T-cell (primary cell): ENCODE results near the gene IL17REL. TPM values are rescaled to one million over a fixed set of nuclear protein-coding genes. Genes with fewer than 3 reads are reported as not detected.
"Not testable (repeated sequence)": the region's sequence is repeated elsewhere in the genome, so short reads cannot be mapped to it uniquely, and the experiment has no call there.

Experiments
- ATAC-seq, 4 experiments: fragments of 200-7000 bp in 3 of 4; fragments of 150-1000 bp in 1 of 4; cut with Tn5 transposase; replicated peaks in 1 of 4; 1 replicate in 3 of 4; 2 replicates in 1 of 4; pipeline ENCODE4 v1.10.0; 2021; ENCODE audit warnings: moderate library complexity in 3 of 4, mild to moderate bottlenecking in 2 of 4, moderate number of reproducible peaks in 1 of 4
- CTCF ChIA-PET, 2 donors: fragments of 300-600 bp; sonication (Branson Sonifier 250); formaldehyde crosslinking; loops; one replicate each; lab custom pipeline; 2022; ENCODE audit warnings: antibody characterized with exemption in 2 of 2; lab: Charles Lee
- POLR2A ChIA-PET, 2 donors: fragments of 300-600 bp; sonication (Branson Sonifier 250); formaldehyde crosslinking; loops; one replicate each; lab custom pipeline; 2022; ENCODE audit warnings: antibody characterized with exemption in 2 of 2; lab: Charles Lee
- DNase-seq, 35 experiments: peaks; one replicate each; pipeline versions ENCODE4 v3.0.0 to v3.0.0-alpha.2; 2013 to 2023
- H3K27ac ChIP-seq: one replicate; pipeline ENCODE4 v1.5.1; 2013; ENCODE audit warnings: low read length
- H3K27me3 ChIP-seq, 2 experiments: replicated peaks in 1 of 2; 1 replicate in 1 of 2; 2 replicates in 1 of 2; pipeline versions ENCODE4 v1.6.1 to v1.7.0; 2013; ENCODE audit warnings: low read length in 1 of 2, mixed read lengths in 1 of 2; ENCODE audit not compliant: control insufficient read depth in 2 of 2, insufficient read depth in 2 of 2; ENCODE audit errors: extremely low read depth in 1 of 2
- H3K36me3 ChIP-seq, 2 donors: 1 replicate in 1 of 2; 2 replicates in 1 of 2; pipeline versions ENCODE4 v1.6.1 to v1.7.0; 2013; ENCODE audit warnings: low read length in 1 of 2; ENCODE audit not compliant: control insufficient read depth in 2 of 2, insufficient read depth in 1 of 2; ENCODE audit errors: extremely low read depth in 1 of 2
- H3K4me1 ChIP-seq, 2 experiments: 1 replicate in 1 of 2; 2 replicates in 1 of 2; pipeline versions ENCODE4 v1.6.1 to v1.7.0; 2013; ENCODE audit warnings: low read length in 2 of 2, mixed read lengths in 1 of 2; ENCODE audit not compliant: insufficient read depth in 2 of 2, control insufficient read depth in 1 of 2; ENCODE audit errors: extremely low read depth in 1 of 2
- H3K4me3 ChIP-seq, 2 donors: 1 replicate in 1 of 2; 2 replicates in 1 of 2; pipeline versions ENCODE4 v1.5.1 to v1.7.0; 2013; ENCODE audit warnings: mild to moderate bottlenecking in 2 of 2, low read length in 1 of 2, moderate library complexity in 1 of 2; ENCODE audit not compliant: control insufficient read depth in 1 of 2; ENCODE audit errors: extremely low read depth in 1 of 2
- H3K9me3 ChIP-seq: 2 replicates; pipeline ENCODE4 v1.7.0; 2013
- H3K27ac Mint-ChIP-seq, 2 donors: one replicate each; pipeline ENCODE4 v1.8.0; 2020 to 2021; ENCODE audit warnings: mild to moderate bottlenecking in 2 of 2, mixed read lengths in 2 of 2
- H3K27me3 Mint-ChIP-seq, 2 donors: one replicate each; pipeline ENCODE4 v1.8.0; 2021 to 2022; ENCODE audit warnings: mixed read lengths in 2 of 2
- H3K36me3 Mint-ChIP-seq: one replicate; pipeline ENCODE4 v1.8.0; 2021; ENCODE audit warnings: mixed read lengths
- H3K4me1 Mint-ChIP-seq, 3 donors: one replicate each; pipeline ENCODE4 v1.8.0; 2020 to 2022; ENCODE audit warnings: mixed read lengths in 3 of 3, mild to moderate bottlenecking in 1 of 3
- H3K4me3 Mint-ChIP-seq, 3 donors: one replicate each; pipeline ENCODE4 v1.8.0; 2020 to 2022; ENCODE audit warnings: mild to moderate bottlenecking in 3 of 3, mixed read lengths in 3 of 3, moderate library complexity in 3 of 3
- H3K9me3 Mint-ChIP-seq, 3 donors: one replicate each; pipeline ENCODE4 v1.8.0; 2020 to 2022; ENCODE audit warnings: mixed read lengths in 3 of 3
- WGBS: methylation state at CpG from one replicate; pipeline ENCODE4 v1.1.5; 2013; ENCODE audit warnings: missing lambda C conversion rate; ENCODE audit not compliant: insufficient coverage; 5-methylcytosine and 5-hydroxymethylcytosine counted together
- total RNA-seq, 35 experiments: library from RNA in 6 of 35; stranded (reverse) in 6 of 35; fragments of 120-200 nt in 1 of 35; gene quantifications; one replicate each; pipeline versions ENCODE4 v1.2.1 to v1.2.4 and lab custom pipeline; 2013 to 2026

The IL17REL gene
- total RNA-seq, 5 donors from 2014 or later (not counting 1 experiment from before 2014, with no cell fraction given): 0.10 TPM; not detected in 4

DNA sequence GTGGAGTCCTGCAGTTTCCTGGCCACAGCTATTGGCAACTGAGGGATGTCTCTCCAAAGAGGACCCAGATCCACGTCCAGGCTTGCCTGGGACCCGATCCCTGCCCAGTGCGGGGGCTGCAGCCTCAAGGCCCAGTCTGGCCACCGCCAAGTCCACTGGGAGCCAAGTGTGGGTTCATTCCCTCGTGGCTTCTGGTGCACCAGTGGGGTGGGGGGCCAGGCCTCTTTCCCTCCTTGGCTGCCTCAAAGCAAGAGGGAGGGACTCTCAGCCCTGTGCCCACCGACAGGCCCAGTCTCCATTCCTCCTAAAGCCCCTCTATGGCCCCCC lies 65.3 kb downstream of the IL17REL start:
- peaks cover 5 to 41% of the 10 kb centered on the region in 2 experiments for H3K4me1 ChIP-seq
- POLR2A ChIA-PET: no interaction called here
- no peak for DNase-seq
- no peak for ATAC-seq
- 88% methylated on average over 4 of the region's 6 CpGs for WGBS
- no peaks in the 10 kb centered on the region for H3K36me3 ChIP-seq
- no peaks in the 10 kb centered on the region for H3K9me3 ChIP-seq
- H3K27me3 Mint-ChIP-seq: no peaks in the 10 kb centered on the region
- peaks cover 0 to 4% of the 10 kb centered on the region in 2 experiments for H3K27me3 ChIP-seq
- CTCF ChIA-PET: no interaction called here
- no peaks in the 10 kb centered on the region for H3K36me3 Mint-ChIP-seq
- H3K9me3 Mint-ChIP-seq: no peaks in the 10 kb centered on the region
- H3K4me3 Mint-ChIP-seq: no peak overlapping the region
- peak overlapping the region in 1 of 2 donors; percentile 55 for H3K27ac Mint-ChIP-seq
- no peak overlapping the region for H3K27ac ChIP-seq
- no peak overlapping the region for H3K4me3 ChIP-seq
- H3K4me1 Mint-ChIP-seq: peaks cover 11 to 16% (median 12%) of the 10 kb centered on the region in 3 donors

DNA sequence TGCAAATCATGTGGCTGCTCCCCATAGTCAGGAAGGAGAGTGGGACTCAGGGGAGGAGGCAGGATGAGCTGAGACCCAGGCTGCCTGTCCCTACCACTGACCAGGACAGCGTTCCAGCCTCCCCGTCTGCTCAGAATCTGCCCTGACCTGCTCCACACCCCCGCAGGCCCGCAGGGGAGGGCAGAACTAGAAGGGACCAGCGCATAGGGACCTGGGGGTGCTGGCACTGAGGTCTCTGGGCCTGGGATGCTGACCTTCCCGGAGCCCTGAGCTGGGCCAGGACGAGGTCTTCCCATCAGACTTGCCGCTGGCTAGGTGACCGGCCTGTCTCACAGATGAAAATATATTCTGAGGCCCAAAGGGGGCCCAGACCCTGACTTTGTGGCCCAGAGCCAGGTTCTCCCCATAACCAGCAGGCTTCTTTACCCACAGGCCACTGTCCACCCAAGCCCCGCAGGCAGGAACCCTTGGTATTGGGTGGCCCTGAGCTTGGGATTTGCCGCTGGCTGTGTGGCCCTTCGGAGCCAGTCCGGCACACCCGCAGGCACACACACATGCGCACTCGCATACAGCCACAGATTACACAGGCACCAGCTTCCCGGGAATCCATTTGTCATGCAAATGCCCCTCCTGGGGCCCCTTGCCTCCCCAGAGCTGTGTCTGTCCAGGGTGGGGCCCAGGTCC lies 65.8 kb downstream of the IL17REL start:
- ChIA-PET CTCF (no interaction called here), POLR2A (no interaction called here)
- Mint-ChIP-seq H3K27me3 (no peaks in the 10 kb centered on the region), H3K4me1 (peaks cover 11 to 16% (median 12%) of the 10 kb centered on the region in 3 donors), H3K27ac (peak overlapping the region; percentile 92 to 93), H3K9me3 (no peaks in the 10 kb centered on the region), H3K36me3 (no peaks in the 10 kb centered on the region), H3K4me3 (no peak overlapping the region)
- WGBS: 97% methylated on average over 17 of the region's 17 CpGs
- Histone ChIP-seq H3K4me1 (peaks cover 5 to 41% of the 10 kb centered on the region in 2 experiments), H3K27me3 (peaks cover 0 to 4% of the 10 kb centered on the region in 2 experiments), H3K9me3 (no peaks in the 10 kb centered on the region), H3K4me3 (no peak overlapping the region), H3K27ac (peak overlapping the region; percentile 97), H3K36me3 (no peaks in the 10 kb centered on the region)
- ATAC-seq (no peak), DNase-seq (no peak)

DNA sequence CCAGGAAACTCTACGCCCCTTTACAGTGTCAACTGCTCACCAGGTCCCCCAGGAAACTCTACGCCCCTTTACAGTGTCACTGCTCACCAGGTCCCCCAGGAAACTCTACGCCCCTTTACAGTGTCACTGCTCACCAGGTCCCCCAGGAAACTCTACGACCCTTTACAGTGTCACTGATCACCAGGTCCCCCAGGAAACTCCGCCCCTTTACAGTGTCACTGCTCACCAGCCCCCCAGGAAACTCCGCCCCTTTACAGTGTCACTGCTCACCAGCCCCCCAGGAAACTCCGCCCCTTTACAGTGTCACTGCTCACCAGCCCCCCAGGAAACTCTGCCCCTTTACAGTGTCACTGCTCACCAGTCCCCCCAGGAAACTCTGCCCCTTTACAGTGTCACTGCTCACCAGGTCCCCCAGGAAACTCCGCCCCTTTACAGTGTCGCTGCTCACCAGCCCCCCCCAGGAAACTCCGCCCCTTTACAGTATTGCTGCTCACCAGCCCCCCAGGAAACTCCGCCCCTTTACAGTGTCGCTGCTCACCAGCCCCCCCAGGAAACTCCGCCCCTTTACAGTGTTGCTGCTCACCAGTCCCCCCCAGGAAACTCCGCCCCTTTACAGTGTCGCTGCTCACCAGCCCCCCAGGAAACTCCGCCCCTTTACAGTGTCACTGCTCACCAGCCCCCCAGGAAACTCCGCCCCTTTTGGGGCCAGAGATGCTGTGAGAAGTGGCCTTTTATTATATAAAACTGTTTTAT lies 67.3 kb downstream of the IL17REL start:
- CTCF ChIA-PET, H3K9me3 Mint-ChIP-seq, H3K36me3 ChIP-seq, H3K36me3 Mint-ChIP-seq, H3K9me3 ChIP-seq, H3K27me3 Mint-ChIP-seq, H3K4me3 ChIP-seq, H3K27me3 ChIP-seq, POLR2A ChIA-PET: not testable (repeated sequence)
- Histone ChIP-seq H3K4me1 (peaks cover 5 to 41% of the 10 kb centered on the region in 2 experiments), H3K27ac (peak overlapping the region; percentile 97)
- DNase-seq (peak in 33 of 35 experiments; percentile 44 to 87 (median 73)), ATAC-seq (peak in 3 of 4 experiments; percentile 18 to 70 (median 33))
- H3K4me3 Mint-ChIP-seq: peak overlapping the region in 1 of 3 donors; percentile 54
- WGBS: 92% methylated on average over 4 of the region's 17 CpGs
- H3K4me1 Mint-ChIP-seq: peaks cover 12 to 18% (median 13%) of the 10 kb centered on the region in 3 donors
- H3K27ac Mint-ChIP-seq: peak overlapping the region; percentile 92 to 93

Other genes starting within 250 kb of the IL17REL start
- gene BRD1, start 184.9 kb downstream of the IL17REL start, total RNA-seq: 100 to 1,000 TPM in 2 of 5 donors, 10 to 100 TPM in 3; 86.4 to 140 (median 92.9) TPM
- gene ZBED4, start 158.9 kb downstream of the IL17REL start, total RNA-seq: 10 to 100 TPM; 16.7 to 19.5 (median 18.3) TPM
- gene ALG12, start 94.3 kb downstream of the IL17REL start, total RNA-seq: 10 to 100 TPM; 15.7 to 22.1 (median 15.9) TPM
- 10 to 100 TPM; 28.2 to 42.7 (median 39.6) TPM for gene CRELD2, start 94.1 kb downstream of the IL17REL start, total RNA-seq
- gene PIM3, start 52.0 kb downstream of the IL17REL start, total RNA-seq: 100 to 1,000 TPM in 2 of 5 donors, 10 to 100 TPM in 3; 61.5 to 167 (median 65.0) TPM
- not detected for gene TTLL8, start 45.5 kb upstream of the IL17REL start, total RNA-seq
- 1 to 10 TPM in 4 of 5 donors, under 1 TPM in 1; 0.92 to 2.1 (median 1.1) TPM for gene MLC1, start 72.7 kb upstream of the IL17REL start, total RNA-seq
- gene MOV10L1, start 77.2 kb upstream of the IL17REL start, total RNA-seq: under 1 TPM in 1 of 5 donors, not detected in 4; 0.44 TPM
- gene PANX2, start 158.0 kb upstream of the IL17REL start, total RNA-seq: under 1 TPM in 3 of 5 donors, not detected in 2; 0.16 to 0.32 (median 0.26) TPM
- 100 to 1,000 TPM; 116 to 213 (median 175) TPM for gene TRABD, start 173.1 kb upstream of the IL17REL start, total RNA-seq
- gene SELENOO, start 188.2 kb upstream of the IL17REL start, total RNA-seq: 10 to 100 TPM; 28.9 to 51.0 (median 46.1) TPM
- gene TUBGCP6, start 232.3 kb upstream of the IL17REL start, total RNA-seq: 100 to 1,000 TPM; 129 to 144 (median 132) TPM
- 100 to 1,000 TPM; 101 to 152 (median 128) TPM for gene HDAC10, start 238.5 kb upstream of the IL17REL start, total RNA-seq
- 1 to 10 TPM; 1.7 to 3.1 (median 2.9) TPM for gene MAPK12, start 248.9 kb upstream of the IL17REL start, total RNA-seq